ENCODE data around the gene NNMT.

NNMT gene

GRCh38 chr11:114295676-114296604 lies at the start of gene NNMT:
Gene NNMT (plus strand): TSS chr11:114296399. CDS start chr11:114296557, 158 bp downstream.
- DNase-seq (ENCODE audit: low spot score) = no peak

- no peak for DNase-seq (ENCODE audit: low spot score)
These were observed 49.0 kb upstream of the NNMT start for GRCh38 chr11:114247070-114247789.

- no peak for DNase-seq (ENCODE audit: low spot score)
These were observed 46.0 kb upstream of the NNMT start for GRCh38 chr11:114250180-114250579.

GRCh38 chr11:114250993-114251814 lies 45.0 kb upstream of the NNMT start:
- no peak for DNase-seq (ENCODE audit: low spot score)

- no peak for DNase-seq (ENCODE audit: low spot score)
These were observed 44.3 kb upstream of the NNMT start for GRCh38 chr11:114251815-114252337.

- DNase-seq (ENCODE audit: low spot score) = no peak
These were observed 43.4 kb upstream of the NNMT start for GRCh38 chr11:114252767-114253166.

- no peak for DNase-seq (ENCODE audit: low spot score)
These were observed 42.4 kb upstream of the NNMT start for GRCh38 chr11:114253771-114254170.

GRCh38 chr11:114254571-114255146 lies 41.5 kb upstream of the NNMT start:
- DNase-seq (ENCODE audit: low spot score) = no peak

- DNase-seq (ENCODE audit: low spot score) = no peak
These were observed 40.9 kb upstream of the NNMT start for GRCh38 chr11:114255289-114255688.

GRCh38 chr11:114256176-114256966 lies 39.8 kb upstream of the NNMT start:
- no peak for DNase-seq (ENCODE audit: low spot score)

GRCh38 chr11:114256967-114257286 lies 39.3 kb upstream of the NNMT start:
- DNase-seq (ENCODE audit: low spot score) = no peak

- DNase-seq (ENCODE audit: low spot score) = peak; percentile 42
These were observed 38.3 kb upstream of the NNMT start for GRCh38 chr11:114257621-114258558.

GRCh38 chr11:114258696-114259095 lies 37.5 kb upstream of the NNMT start:
- no peak for DNase-seq (ENCODE audit: low spot score)

GRCh38 chr11:114259124-114259526 lies 37.1 kb upstream of the NNMT start:
- no peak for DNase-seq (ENCODE audit: low spot score)

GRCh38 chr11:114259551-114259983 lies 36.6 kb upstream of the NNMT start:
- DNase-seq (ENCODE audit: low spot score) = no peak

GRCh38 chr11:114260077-114260476 lies 36.1 kb upstream of the NNMT start:
- DNase-seq (ENCODE audit: low spot score) = no peak

- no peak for DNase-seq (ENCODE audit: low spot score)
These were observed 35.7 kb upstream of the NNMT start for GRCh38 chr11:114260483-114260882.

- no peak for DNase-seq (ENCODE audit: low spot score)
These were observed 34.4 kb upstream of the NNMT start for GRCh38 chr11:114261791-114262190.

- DNase-seq (ENCODE audit: low spot score) = no peak
These were observed 33.3 kb upstream of the NNMT start for GRCh38 chr11:114262681-114263512.

All from putamen (tissue), 1 donor.